HG03558 (cell line): ENCODE results near the gene RPL36AL.
"Not testable (repeated sequence)": the region's sequence is repeated elsewhere in the genome, so short reads cannot be mapped to it uniquely, and the experiment has no call there.

Experiments
- ATAC-seq: cut with Tn5 transposase; IDR thresholded peaks from one replicate; pipeline ENCODE4 v1.9.1; 2021; ENCODE audit warnings: moderate number of reproducible peaks; ENCODE audit not compliant: unreplicated experiment; ENCODE audit errors: extremely low read depth

Gene RPL36AL

GRCh38 chr14:49620182-49621113 lies at the start of gene RPL36AL, which contains the start of gene MGAT2:
Gene RPL36AL, minus strand, starts transcription at chr14:49620626. Its CDS starts 1,522 bp downstream, at chr14:49619104.
Gene MGAT2, plus strand, starts transcription at chr14:49620799. Its CDS starts 470 bp downstream, at chr14:49621269.
- ATAC-seq = peak; percentile 88

- no peak for ATAC-seq
Measured at GRCh38 chr14:49659526-49660455, 39.4 kb upstream of the RPL36AL start.

GRCh38 chr14:49657500-49657899 lies 37.1 kb upstream of the RPL36AL start:
- ATAC-seq = not testable (repeated sequence)

- ATAC-seq = no peak
Measured at GRCh38 chr14:49654511-49654910, 34.1 kb upstream of the RPL36AL start.

DNA sequence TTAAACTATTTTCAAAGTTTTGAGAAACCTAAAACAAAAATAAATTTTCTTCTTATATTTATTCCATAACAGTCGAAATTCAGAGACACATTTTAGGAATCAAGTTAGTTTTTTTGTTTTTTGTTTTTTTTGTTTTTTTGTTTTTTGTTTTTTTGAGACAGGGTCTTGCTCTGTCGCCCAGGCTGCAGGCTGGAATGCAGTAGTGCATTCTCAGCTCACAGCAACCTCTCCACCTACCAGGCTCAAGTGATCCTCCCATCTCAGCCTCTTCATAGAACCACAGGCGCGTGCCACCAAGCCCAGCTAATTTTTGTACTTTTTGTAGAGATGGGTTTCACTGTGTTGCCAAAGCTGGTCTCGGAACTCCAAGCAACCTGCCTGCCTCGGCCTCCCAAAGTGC lies 33.1 kb upstream of the RPL36AL start:
- ATAC-seq = no peak

DNA sequence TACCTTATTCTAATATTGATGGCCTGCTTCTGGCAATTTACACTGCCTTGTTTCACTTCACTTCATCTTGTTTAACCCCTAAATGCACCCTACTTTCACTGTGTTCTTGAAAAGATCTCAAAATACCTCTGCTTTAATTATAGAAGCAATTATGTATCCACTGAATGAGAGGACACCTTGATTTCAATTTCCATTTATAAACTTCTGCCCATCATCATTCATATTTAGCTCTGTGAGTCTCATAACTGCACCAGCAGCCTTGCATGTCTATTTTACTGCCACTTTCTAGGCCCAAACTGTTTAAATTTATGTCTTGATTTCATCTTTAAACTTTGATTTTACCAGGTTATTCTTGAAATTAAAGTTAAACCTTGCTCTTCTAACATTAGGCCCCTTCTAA lies 21.7 kb upstream of the RPL36AL start:
- no peak for ATAC-seq

DNA sequence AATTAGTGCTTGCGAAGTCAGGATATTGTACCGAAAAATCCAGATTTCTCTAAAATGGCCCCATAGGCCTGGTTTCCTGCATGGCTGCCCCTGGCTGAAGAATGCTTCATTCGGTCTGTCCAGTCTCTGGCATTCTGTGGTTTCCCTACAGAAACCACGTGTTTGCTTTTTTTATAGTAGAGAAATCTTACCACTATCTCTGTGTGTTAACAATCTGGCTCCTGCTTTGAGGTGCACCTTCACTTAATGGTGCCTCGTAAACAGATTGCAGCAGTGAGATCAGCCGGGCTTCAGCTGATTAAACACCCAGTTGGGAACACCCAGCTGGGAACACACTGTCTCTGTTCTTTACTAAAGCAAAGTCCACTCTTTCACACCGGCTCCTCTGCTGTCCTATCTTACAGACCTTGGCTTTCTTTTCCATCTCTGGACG lies 21.3 kb upstream of the RPL36AL start:
- ATAC-seq = no peak

- no peak for ATAC-seq
Measured at GRCh38 chr14:49640540-49641417, 20.4 kb upstream of the RPL36AL start.

DNA sequence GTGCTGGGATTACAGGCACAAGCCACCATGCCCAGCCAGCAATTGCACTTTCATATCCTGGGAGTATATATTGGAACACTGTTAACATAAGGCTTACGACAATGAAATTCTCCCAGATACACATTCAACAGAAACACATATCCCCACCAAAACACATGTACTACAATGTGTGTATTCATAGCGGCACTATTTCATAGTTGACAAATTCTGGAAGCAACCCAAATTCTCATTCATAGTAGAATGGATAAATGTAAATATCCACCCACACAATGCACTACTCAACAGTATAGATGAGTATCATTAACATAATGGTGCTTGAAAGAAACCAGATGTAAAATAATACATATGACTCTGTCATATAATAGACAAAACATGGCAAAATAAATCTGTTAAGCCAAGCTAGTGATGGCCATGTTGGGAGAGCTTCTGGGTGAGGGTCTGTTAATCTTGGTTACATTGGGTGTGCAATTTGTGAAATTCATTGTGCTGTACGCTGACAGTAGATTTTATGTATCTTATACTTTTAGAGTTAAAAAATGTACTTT lies 17.2 kb upstream of the RPL36AL start:
- ATAC-seq = no peak

- ATAC-seq = no peak
Measured at GRCh38 chr14:49636866-49637265, 16.4 kb upstream of the RPL36AL start.

GRCh38 chr14:49634547-49635334 lies 14.3 kb upstream of the RPL36AL start, which contains the start of gene DNAAF2:
Gene DNAAF2, minus strand, starts transcription at chr14:49635244. Its CDS starts 95 bp downstream, at chr14:49635149.
- peak; percentile 13 for ATAC-seq

DNA sequence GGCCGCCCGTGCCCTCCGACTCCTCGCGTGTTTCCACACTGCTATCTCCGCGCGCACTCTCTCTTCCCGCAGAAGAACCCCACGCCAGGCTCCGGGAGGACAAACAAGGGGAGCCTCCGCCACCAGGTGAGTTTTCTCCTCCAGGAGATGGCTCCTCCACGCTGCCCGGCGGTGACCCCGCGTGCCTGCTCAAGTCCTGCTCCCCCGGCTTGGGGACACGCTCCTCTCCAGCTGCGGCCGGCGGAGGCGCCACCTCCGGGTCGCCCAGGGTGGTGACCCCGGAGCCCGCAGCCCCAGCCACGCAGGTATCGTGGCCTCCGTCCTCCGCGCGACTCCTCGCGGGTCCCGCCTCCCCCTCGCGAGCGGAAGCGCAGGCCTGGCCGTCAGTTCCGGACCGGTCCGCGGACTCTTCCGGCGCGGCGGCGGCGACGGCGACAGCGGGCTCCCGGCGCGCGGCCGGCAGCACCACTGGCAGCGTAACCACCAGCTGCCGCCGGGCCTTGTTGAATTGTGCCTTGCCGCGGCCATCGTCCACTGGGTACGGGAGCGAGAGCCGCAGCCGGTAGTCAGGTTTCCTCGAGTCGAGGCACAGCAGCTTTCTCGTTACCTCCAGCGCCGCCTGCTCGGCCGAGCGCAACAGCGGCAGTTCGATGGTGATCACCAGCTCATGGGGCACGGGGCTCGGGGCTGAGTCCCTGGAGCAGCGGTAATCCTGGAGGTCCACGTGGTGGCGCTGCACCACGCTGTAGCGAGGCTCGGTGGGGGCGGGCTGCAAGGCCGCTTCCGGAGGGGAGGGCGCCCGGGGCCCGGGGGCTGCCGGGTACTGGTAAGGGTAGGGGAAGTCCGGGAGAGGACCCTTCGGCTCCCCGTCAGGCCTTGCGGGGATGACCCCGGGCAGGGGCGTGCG lies 13.5 kb upstream of the RPL36AL start:
- ATAC-seq = peak; percentile 70

DNA sequence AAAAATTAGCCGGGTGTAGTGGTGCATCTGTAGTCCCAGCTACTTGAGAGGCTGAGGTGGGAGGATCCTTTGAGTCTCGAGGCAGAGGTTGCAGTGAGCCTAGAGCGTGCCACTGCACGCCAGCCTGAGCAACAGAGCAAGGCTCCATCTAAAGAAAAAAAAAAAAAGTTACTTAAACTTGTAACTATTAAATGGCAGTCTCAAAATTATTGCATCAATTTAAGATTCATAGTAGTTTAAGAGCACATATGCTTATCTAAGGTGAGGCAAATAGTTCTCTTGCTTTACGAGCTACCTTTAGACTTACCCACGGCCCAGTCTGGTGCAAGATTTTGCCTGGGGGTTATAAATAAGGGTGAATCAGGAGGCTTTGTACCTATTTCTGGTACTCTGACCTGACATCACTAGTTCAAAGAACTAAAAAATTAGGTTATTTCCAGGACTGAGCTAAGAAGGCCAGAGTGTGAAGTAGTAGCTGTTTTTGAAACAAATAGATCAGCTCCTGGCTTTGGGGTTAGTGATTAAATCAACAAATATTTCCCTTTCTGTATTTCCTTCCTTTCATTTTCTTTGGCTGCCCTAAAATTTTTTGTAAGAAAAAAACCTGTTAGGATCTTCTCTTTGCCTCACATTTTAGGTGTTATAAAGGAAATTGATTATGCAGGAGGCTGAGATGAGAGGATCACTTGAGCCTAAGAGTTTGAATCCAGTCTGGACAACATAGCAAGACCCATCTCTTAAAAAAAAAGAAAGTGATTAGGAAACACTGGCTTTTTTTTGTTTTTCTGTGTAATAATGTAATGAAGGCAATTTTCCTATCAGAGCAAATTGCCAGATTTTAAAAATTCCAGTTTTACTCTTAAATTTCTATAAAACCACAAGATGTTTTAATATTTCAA lies 3.8 kb upstream of the RPL36AL start:
- ATAC-seq = no peak

DNA sequence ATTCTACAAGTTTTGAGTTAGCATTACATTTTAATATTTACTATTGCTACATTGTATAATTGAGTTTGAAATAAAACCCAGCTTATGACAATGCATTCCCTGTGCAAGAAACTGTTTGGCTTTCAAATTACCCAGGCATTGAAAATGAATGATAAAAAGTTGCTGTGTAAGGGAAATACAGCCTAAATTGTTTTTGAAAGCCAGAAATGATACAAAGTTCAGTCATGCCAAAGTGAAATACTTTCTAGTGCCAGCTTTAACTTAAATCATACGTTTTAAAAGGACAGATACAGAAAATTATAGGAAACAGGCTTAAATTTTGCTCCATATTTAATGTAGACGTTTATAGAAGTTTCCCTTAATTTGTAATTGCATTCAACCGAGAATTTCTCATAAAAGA lies 3.0 kb upstream of the RPL36AL start:
- no peak for ATAC-seq

GRCh38 chr14:49622022-49622607 lies 1.7 kb upstream of the RPL36AL start:
- no peak for ATAC-seq
